ENCODE measurements around the gene MAP1LC3B.

DNA sequence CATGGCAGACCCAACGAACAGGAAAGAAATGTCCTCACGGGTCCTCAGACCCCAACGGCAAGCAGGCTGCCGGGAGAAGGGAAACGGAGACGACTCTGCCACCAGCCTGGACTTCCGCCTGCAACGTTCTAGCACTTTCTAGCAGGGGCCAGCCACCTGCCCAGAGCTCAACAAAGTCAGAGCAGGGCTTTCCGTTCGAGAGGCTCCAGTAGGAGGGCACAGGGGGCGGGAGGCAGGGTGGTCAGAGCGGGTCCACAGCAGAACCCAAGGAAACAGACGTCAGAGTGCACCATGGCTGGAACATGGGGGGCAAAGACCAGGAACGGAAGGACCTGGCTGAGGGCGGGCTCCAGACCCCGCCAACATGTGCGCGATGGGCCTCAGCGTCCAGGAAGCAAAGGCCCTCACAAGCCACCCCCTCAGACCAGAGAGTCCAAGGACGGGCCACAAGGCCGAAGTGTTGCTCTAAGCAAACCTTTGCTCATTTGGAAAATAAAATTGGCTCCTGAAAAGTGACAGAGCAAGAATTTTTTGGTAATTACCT is 45.5 kb upstream of the MAP1LC3B start:
- TF ChIP-seq, protein P1, sequence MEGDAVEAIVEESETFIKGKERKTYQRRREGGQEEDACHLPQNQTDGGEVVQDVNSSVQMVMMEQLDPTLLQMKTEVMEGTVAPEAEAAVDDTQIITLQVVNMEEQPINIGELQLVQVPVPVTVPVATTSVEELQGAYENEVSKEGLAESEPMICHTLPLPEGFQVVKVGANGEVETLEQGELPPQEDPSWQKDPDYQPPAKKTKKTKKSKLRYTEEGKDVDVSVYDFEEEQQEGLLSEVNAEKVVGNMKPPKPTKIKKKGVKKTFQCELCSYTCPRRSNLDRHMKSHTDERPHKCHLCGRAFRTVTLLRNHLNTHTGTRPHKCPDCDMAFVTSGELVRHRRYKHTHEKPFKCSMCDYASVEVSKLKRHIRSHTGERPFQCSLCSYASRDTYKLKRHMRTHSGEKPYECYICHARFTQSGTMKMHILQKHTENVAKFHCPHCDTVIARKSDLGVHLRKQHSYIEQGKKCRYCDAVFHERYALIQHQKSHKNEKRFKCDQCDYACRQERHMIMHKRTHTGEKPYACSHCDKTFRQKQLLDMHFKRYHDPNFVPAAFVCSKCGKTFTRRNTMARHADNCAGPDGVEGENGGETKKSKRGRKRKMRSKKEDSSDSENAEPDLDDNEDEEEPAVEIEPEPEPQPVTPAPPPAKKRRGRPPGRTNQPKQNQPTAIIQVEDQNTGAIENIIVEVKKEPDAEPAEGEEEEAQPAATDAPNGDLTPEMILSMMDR (conservative IDR thresholded peaks at IDR 0.05; ENCODE audit: low read length) = no peak
- no peak for TF ChIP-seq EZH2phosphoT487 (IDR thresholded peaks at IDR 0.05; ENCODE audit: borderline replicate concordance)

Data from Loucy (cell line).